PC-3 (cell line): ENCODE data around the gene UBAP1. TPM values are rescaled to one million over a fixed set of nuclear protein-coding genes. Genes with fewer than 3 reads are reported as not detected.
"Not testable (repeated sequence)": the region's sequence is repeated elsewhere in the genome, so short reads cannot be mapped to it uniquely, and the experiment has no call there.

Experiments used
- ATAC-seq: fragments of 200-7000 bp; cut with Tn5 transposase; 2 replicates; pipeline ENCODE4 v1.9.1; 2020; ENCODE audit warnings: mild to moderate bottlenecking, moderate library complexity
- BruUV-seq: library from RNA; stranded (reverse); fragments of 400-500 nt; replicated peaks from 2 replicates; lab custom pipeline; 2021; lab: Mats Ljungman, UMichigan
- CTCF ChIA-PET: fragments of 300-600 bp; sonication (Branson Sonifier 250); formaldehyde crosslinking; loops from one replicate; lab custom pipeline; 2022; ENCODE audit warnings: antibody characterized with exemption; lab: Charles Lee
- POLR2A ChIA-PET: fragments of 300-600 bp; sonication (Branson Sonifier 250); formaldehyde crosslinking; loops from one replicate; lab custom pipeline; 2022; ENCODE audit warnings: antibody characterized with exemption; ENCODE audit not compliant: unreplicated experiment; lab: Charles Lee
- DNase-seq: peaks from one replicate; pipeline ENCODE4 v3.0.0-alpha.2; 2015
- H2AFZ ChIP-seq: fragments of 300-600 bp; sonication (generic); 2 replicates; pipeline ENCODE4 v1.6.0; 2016; ENCODE audit warnings: antibody characterized with exemption, low read length
- H3F3A ChIP-seq: fragments of 300-600 bp; sonication (generic); one replicate; pipeline ENCODE4 v1.6.0; 2017; ENCODE audit warnings: antibody characterized with exemption, low read length, control low read depth, mild to moderate bottlenecking; ENCODE audit not compliant: unreplicated experiment
- H3K27ac ChIP-seq: fragments of 300-600 bp; sonication (generic); 2 replicates; pipeline ENCODE4 v1.5.1; 2016; ENCODE audit warnings: mild to moderate bottlenecking, low read length
- H3K27me3 ChIP-seq: fragments of 300-600 bp; sonication (generic); 2 replicates; pipeline ENCODE4 v1.6.1; 2016; ENCODE audit warnings: low read length, mixed read lengths
- H3K36me3 ChIP-seq: fragments of 300-600 bp; sonication (generic); 2 replicates; pipeline ENCODE4 v1.6.1; 2016; ENCODE audit warnings: low read depth, mixed run types, low read length, mixed read lengths
- H3K4me1 ChIP-seq: fragments of 300-600 bp; sonication (generic); 2 replicates; pipeline ENCODE4 v1.5.1; 2016; ENCODE audit warnings: low read length; ENCODE audit not compliant: insufficient read depth
- H3K4me2 ChIP-seq: fragments of 300-600 bp; sonication (generic); 2 replicates; pipeline ENCODE4 v1.6.0; 2016; ENCODE audit warnings: low read length
- H3K4me3 ChIP-seq: fragments of 300-600 bp; sonication (generic); 2 replicates; pipeline ENCODE4 v1.5.1; 2016; ENCODE audit warnings: mild to moderate bottlenecking, low read length, mixed read lengths
- H3K79me2 ChIP-seq: fragments of 300-600 bp; sonication (generic); 2 replicates; pipeline ENCODE4 v1.6.1; 2017; ENCODE audit warnings: low read length, mixed read lengths
- H3K9ac ChIP-seq: fragments of 300-600 bp; sonication (generic); 2 replicates; pipeline ENCODE4 v1.6.0; 2016; ENCODE audit warnings: mild to moderate bottlenecking, low read length
- H3K9me2 ChIP-seq: fragments of 300-600 bp; sonication (generic); replicated peaks from 2 replicates; pipeline ENCODE4 v1.6.1; 2016; ENCODE audit warnings: mixed run types, low read length, mixed read lengths
- H3K9me3 ChIP-seq: fragments of 300-600 bp; sonication (generic); 2 replicates; pipeline ENCODE4 v1.6.1; 2016; ENCODE audit warnings: low read length, mixed read lengths
- H4K20me1 ChIP-seq: fragments of 300-600 bp; sonication (generic); 2 replicates; pipeline ENCODE4 v1.6.1; 2016; ENCODE audit warnings: low read length, mixed read lengths
- EZH2 ChIP-seq: fragments of 300-600 bp; sonication (generic); IDR thresholded peaks from one replicate; pipeline ENCODE4 v1.6.1; 2017; ENCODE audit warnings: antibody characterized with exemption, mild to moderate bottlenecking, low read length; ENCODE audit not compliant: unreplicated experiment
- EZH2phosphoT487 ChIP-seq: fragments of 300-600 bp; sonication (generic); IDR thresholded peaks from 2 replicates; pipeline ENCODE4 v1.6.1; 2018; ENCODE audit warnings: mild to moderate bottlenecking, antibody characterized with exemption, low read length, borderline replicate concordance
- intact Hi-C: fragments of 100-400 bp; cut with micrococcal nuclease; formaldehyde crosslinking; loops from 2 replicates; pipeline ENCODE4 v1.9.0; 2023
- total RNA-seq: library from RNA; depleted of rRNA; stranded (reverse); fragments of >200 nt; gene quantifications from 2 replicates; pipeline ENCODE4 v1.2.3, GENCODE V29; 2014
- TF ChIP-seq, protein P1 (sequence below): fragments of 300-600 bp; sonication (generic); conservative IDR thresholded peaks from 2 replicates; pipeline ENCODE4 v1.5.1; 2017; ENCODE audit warnings: antibody characterized with exemption, low read depth, mild to moderate bottlenecking, low read length

The UBAP1 gene
- total RNA-seq, 1 experiment from 2014 or later, result 15.2 TPM

DNA sequence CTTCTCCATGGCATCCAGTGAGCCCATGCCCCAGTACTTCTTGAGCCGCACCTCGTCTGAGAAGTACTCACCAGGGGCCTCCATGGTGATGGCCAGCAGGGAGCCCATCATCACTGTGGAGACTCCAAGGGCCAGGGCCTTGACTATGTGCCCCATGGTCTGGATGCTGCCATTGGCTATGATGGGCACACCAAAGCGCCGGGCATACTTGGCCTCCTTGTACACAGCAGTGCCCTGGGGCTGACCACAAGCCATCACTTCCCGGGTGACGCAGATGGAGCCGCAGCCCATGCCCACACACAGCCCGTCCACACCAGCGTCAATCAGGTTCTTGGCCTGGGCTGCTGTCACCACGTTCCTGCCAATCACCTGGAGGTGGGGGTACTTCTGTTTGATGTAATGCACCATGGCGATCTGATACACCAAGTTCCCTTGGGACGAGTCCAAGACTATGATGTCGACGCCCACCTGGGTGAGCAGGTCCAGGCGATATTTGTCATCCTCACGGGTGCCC is 45.4 kb upstream of the UBAP1 start:
- DNase-seq (no peak), ATAC-seq (no peak)
- H3F3A ChIP-seq, result no peaks in the 10 kb centered on the region
- H3K27ac ChIP-seq, result no peak overlapping the region
- ChIA-PET POLR2A (no interaction called here), CTCF (no interaction called here)
- no peaks in the 10 kb centered on the region for H3K9me3 ChIP-seq
- no peak overlapping the region for H2AFZ ChIP-seq
- H3K9ac ChIP-seq, result no peak overlapping the region
- intact Hi-C loops, result no loop called here
- no peaks in the 10 kb centered on the region for H3K27me3 ChIP-seq
- no peaks in the 10 kb centered on the region for H4K20me1 ChIP-seq
- no peak overlapping the region for H3K4me3 ChIP-seq
- H3K36me3 ChIP-seq, result no peaks in the 10 kb centered on the region
- TF ChIP-seq, protein P1, sequence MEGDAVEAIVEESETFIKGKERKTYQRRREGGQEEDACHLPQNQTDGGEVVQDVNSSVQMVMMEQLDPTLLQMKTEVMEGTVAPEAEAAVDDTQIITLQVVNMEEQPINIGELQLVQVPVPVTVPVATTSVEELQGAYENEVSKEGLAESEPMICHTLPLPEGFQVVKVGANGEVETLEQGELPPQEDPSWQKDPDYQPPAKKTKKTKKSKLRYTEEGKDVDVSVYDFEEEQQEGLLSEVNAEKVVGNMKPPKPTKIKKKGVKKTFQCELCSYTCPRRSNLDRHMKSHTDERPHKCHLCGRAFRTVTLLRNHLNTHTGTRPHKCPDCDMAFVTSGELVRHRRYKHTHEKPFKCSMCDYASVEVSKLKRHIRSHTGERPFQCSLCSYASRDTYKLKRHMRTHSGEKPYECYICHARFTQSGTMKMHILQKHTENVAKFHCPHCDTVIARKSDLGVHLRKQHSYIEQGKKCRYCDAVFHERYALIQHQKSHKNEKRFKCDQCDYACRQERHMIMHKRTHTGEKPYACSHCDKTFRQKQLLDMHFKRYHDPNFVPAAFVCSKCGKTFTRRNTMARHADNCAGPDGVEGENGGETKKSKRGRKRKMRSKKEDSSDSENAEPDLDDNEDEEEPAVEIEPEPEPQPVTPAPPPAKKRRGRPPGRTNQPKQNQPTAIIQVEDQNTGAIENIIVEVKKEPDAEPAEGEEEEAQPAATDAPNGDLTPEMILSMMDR, result no peak
- TF ChIP-seq EZH2 (no peak), EZH2phosphoT487 (no peak)
- H3K4me1 ChIP-seq, result 0 out of 2 replicates have a peak, but pooled peaks cover 6% of the 10 kb centered on the region
- H3K4me2 ChIP-seq, result no peak overlapping the region
- no TSS peak for BruUV-seq
- H3K9me2 ChIP-seq, result no peaks in the 10 kb centered on the region
- no peaks in the 10 kb centered on the region for H3K79me2 ChIP-seq

GRCh38 chr9:34134521-34134920 is 44.3 kb upstream of the UBAP1 start:
- H2AFZ ChIP-seq, result no peak overlapping the region
- no peaks in the 10 kb centered on the region for H3K36me3 ChIP-seq
- H3K27ac ChIP-seq, result no peak overlapping the region
- no peaks in the 10 kb centered on the region for H3K79me2 ChIP-seq
- intact Hi-C loops, result no loop called here
- H4K20me1 ChIP-seq, result no peaks in the 10 kb centered on the region
- TF ChIP-seq EZH2 (no peak), EZH2phosphoT487 (no peak)
- TF ChIP-seq, protein P1, result no peak
- no peaks in the 10 kb centered on the region for H3K27me3 ChIP-seq
- H3F3A ChIP-seq, result no peaks in the 10 kb centered on the region
- H3K4me2 ChIP-seq, result no peak overlapping the region
- H3K9me2 ChIP-seq, result no peaks in the 10 kb centered on the region
- POLR2A ChIA-PET, result no interaction called here
- BruUV-seq, result no TSS peak
- 0 out of 2 replicates have a peak, but pooled peaks cover 6% of the 10 kb centered on the region for H3K4me1 ChIP-seq
- H3K4me3 ChIP-seq, result no peak overlapping the region
- ATAC-seq, result no peak
- H3K9me3 ChIP-seq, result no peaks in the 10 kb centered on the region
- CTCF ChIA-PET, result no interaction called here
- no peak overlapping the region for H3K9ac ChIP-seq
- DNase-seq, result no peak

GRCh38 chr9:34138644-34139043 is 40.2 kb upstream of the UBAP1 start:
- CTCF ChIA-PET, H3K4me3 ChIP-seq, DNase-seq, H3K36me3 ChIP-seq, intact Hi-C loops, H3K4me1 ChIP-seq, H3F3A ChIP-seq, H2AFZ ChIP-seq, POLR2A ChIA-PET, ATAC-seq, H3K27me3 ChIP-seq, BruUV-seq, H3K4me2 ChIP-seq, H3K9me2 ChIP-seq, H4K20me1 ChIP-seq, H3K27ac ChIP-seq, H3K9me3 ChIP-seq, H3K79me2 ChIP-seq, H3K9ac ChIP-seq: not testable (repeated sequence)
